Osteocyte (in vitro differentiated cells): ENCODE data around the gene CCDC91. TPM values are rescaled to one million over a fixed set of nuclear protein-coding genes. Genes with fewer than 3 reads are reported as not detected.
A peak's percentile ranks its signal among the peaks of the same experiment; 100 is the strongest.

Experiments used
- DNase-seq: peaks from one replicate; pipeline ENCODE4 v3.0.0; 2021; ENCODE audit warnings: mixed read lengths; ENCODE audit not compliant: unreplicated experiment; ENCODE audit errors: extremely low spot score
- H3K27ac Mint-ChIP-seq: one replicate; pipeline ENCODE4 v1.8.0; 2021; ENCODE audit warnings: mild to moderate bottlenecking, mixed read lengths; ENCODE audit not compliant: unreplicated experiment
- H3K27me3 Mint-ChIP-seq: one replicate; pipeline ENCODE4 v1.8.0; 2021; ENCODE audit warnings: mixed read lengths; ENCODE audit not compliant: unreplicated experiment
- H3K36me3 Mint-ChIP-seq: one replicate; pipeline ENCODE4 v1.8.0; 2021; ENCODE audit warnings: mixed read lengths; ENCODE audit not compliant: unreplicated experiment
- H3K4me1 Mint-ChIP-seq: one replicate; pipeline ENCODE4 v1.8.0; 2021; ENCODE audit warnings: mixed read lengths; ENCODE audit not compliant: unreplicated experiment
- H3K4me3 Mint-ChIP-seq: one replicate; pipeline ENCODE4 v1.8.0; 2021; ENCODE audit warnings: mild to moderate bottlenecking, moderate library complexity, mixed read lengths; ENCODE audit not compliant: unreplicated experiment
- H3K9me3 Mint-ChIP-seq: one replicate; pipeline ENCODE4 v1.8.0; 2021; ENCODE audit warnings: mixed read lengths; ENCODE audit not compliant: unreplicated experiment
- CTCF ChIP-seq: fragments of 200-600 bp; sonication (generic); IDR thresholded peaks from 2 replicates; pipeline ENCODE4 v1.5.0; 2021; ENCODE audit warnings: antibody characterized with exemption, mild to moderate bottlenecking, moderate library complexity
- total RNA-seq: library from RNA; stranded (reverse); gene quantifications from 2 replicates; pipeline ENCODE4 v1.2.1, GENCODE V29; 2021

Gene CCDC91
- total RNA-seq, 1 donor from 2014 or later = 17.5 TPM

GRCh38 chr12:28535216-28535615 lies 345.0 kb downstream of the CCDC91 start:
- Mint-ChIP-seq H3K4me3 (no peak overlapping the region), H3K4me1 (peaks cover 36% of the 10 kb centered on the region), H3K27me3 (no peaks in the 10 kb centered on the region), H3K9me3 (no peaks in the 10 kb centered on the region), H3K36me3 (peaks cover 4% of the 10 kb centered on the region), H3K27ac (peak overlapping the region; percentile 48)
- no peak for DNase-seq
- TF ChIP-seq CTCF = no peak

GRCh38 chr12:28536088-28536487 lies 345.8 kb downstream of the CCDC91 start:
- peak overlapping the region; percentile 3 for H3K27ac Mint-ChIP-seq
- H3K4me3 Mint-ChIP-seq = no peak overlapping the region
- peaks cover 4% of the 10 kb centered on the region for H3K36me3 Mint-ChIP-seq
- no peaks in the 10 kb centered on the region for H3K9me3 Mint-ChIP-seq
- TF ChIP-seq CTCF = no peak
- DNase-seq = no peak
- peaks cover 36% of the 10 kb centered on the region for H3K4me1 Mint-ChIP-seq
- H3K27me3 Mint-ChIP-seq = no peaks in the 10 kb centered on the region

GRCh38 chr12:28537474-28537873 lies 347.2 kb downstream of the CCDC91 start:
- Mint-ChIP-seq H3K27ac (no peak overlapping the region), H3K4me3 (no peak overlapping the region), H3K4me1 (peaks cover 36% of the 10 kb centered on the region), H3K36me3 (peaks cover 4% of the 10 kb centered on the region), H3K27me3 (no peaks in the 10 kb centered on the region), H3K9me3 (no peaks in the 10 kb centered on the region)
- TF ChIP-seq CTCF = no peak
- no peak for DNase-seq

GRCh38 chr12:28539691-28540323 lies 349.6 kb downstream of the CCDC91 start:
- Mint-ChIP-seq H3K27me3 (no peaks in the 10 kb centered on the region), H3K9me3 (no peaks in the 10 kb centered on the region), H3K27ac (no peak overlapping the region), H3K36me3 (peaks cover 4% of the 10 kb centered on the region), H3K4me3 (no peak overlapping the region), H3K4me1 (peaks cover 32% of the 10 kb centered on the region)
- no peak for TF ChIP-seq CTCF
- DNase-seq = no peak

GRCh38 chr12:28540324-28540714 lies 350.1 kb downstream of the CCDC91 start:
- Mint-ChIP-seq H3K27me3 (no peaks in the 10 kb centered on the region), H3K9me3 (no peaks in the 10 kb centered on the region), H3K4me1 (peaks cover 27% of the 10 kb centered on the region), H3K4me3 (no peak overlapping the region), H3K36me3 (peaks cover 4% of the 10 kb centered on the region), H3K27ac (no peak overlapping the region)
- no peak for DNase-seq
- TF ChIP-seq CTCF = no peak
